GM12872 (cell line): ENCODE data around the gene STX11.

Source experiments
- TF ChIP-seq, protein P1 (sequence below): IDR thresholded peaks from 3 replicates; pipeline ENCODE4 v1.5.1; 2011; ENCODE audit warnings: low read depth, mild to moderate bottlenecking, low read length, moderate library complexity; ENCODE audit not compliant: insufficient read depth

The STX11 gene

DNA sequence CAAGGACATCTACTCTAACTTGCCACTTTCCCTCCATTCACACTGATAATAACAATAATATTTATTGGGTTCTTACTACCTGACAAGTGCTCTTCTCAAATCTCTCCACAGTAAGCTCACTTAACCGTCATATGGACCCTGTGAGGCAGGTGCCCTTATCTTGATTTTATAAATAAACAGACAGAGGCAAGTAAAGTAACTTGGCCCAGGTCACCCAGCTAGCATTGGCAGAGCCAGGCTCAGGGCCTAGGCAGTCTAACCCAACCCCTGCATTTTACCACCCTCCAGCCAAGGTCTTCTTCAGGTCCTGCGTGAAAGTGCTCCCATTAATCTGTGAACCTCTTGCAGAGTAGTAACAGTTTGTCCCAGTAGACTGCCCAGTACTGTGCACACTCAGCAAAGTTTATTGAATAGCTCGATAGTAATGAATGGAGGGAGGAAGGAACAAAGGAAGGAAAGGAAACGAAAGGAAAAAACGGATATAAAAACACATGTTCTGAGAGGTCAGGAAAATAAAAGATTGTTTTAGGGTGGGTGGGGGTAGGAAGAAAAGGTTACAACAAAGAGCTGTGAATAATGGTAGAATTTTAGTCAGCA is 17.0 kb upstream of the STX11 start:
- TF ChIP-seq, protein P1, sequence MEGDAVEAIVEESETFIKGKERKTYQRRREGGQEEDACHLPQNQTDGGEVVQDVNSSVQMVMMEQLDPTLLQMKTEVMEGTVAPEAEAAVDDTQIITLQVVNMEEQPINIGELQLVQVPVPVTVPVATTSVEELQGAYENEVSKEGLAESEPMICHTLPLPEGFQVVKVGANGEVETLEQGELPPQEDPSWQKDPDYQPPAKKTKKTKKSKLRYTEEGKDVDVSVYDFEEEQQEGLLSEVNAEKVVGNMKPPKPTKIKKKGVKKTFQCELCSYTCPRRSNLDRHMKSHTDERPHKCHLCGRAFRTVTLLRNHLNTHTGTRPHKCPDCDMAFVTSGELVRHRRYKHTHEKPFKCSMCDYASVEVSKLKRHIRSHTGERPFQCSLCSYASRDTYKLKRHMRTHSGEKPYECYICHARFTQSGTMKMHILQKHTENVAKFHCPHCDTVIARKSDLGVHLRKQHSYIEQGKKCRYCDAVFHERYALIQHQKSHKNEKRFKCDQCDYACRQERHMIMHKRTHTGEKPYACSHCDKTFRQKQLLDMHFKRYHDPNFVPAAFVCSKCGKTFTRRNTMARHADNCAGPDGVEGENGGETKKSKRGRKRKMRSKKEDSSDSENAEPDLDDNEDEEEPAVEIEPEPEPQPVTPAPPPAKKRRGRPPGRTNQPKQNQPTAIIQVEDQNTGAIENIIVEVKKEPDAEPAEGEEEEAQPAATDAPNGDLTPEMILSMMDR, result no peak

DNA sequence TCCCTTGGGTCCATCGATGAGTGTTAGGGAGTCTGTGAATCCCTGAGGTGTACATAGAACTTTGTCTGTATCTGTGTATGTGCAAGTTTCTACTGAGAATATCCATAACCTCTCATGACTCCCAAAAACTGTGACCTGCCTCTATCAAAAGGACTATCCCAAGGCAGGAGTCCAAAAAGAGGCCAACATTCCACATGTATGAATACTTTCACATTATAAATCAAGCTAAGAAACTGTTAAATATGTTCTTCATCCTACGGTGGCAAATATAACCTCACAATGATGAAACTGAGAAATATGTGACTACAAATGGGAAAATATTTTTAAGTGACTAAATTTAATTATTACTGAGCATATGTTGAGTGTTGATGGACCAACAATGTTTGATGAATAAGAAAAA is 16.1 kb upstream of the STX11 start:
- TF ChIP-seq, protein P1, result no peak

DNA sequence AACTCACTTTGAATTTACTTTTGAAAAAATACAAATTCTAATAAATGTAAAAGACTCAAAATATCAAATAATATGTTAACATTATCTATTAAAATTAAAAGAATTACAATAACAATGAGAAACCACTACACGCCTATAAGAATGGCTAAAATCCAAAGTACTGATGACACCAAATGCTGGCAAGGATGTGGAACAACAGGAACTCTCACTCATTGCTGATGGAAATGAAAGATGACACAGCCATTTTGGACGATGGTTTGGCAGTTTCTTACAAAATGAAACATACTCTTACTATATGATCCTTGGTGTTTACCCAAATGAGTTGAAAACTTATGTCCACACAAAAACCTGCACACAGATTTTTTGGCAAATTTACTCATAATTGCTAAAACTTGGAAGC is 15.6 kb upstream of the STX11 start:
- TF ChIP-seq, protein P1, result no peak

DNA sequence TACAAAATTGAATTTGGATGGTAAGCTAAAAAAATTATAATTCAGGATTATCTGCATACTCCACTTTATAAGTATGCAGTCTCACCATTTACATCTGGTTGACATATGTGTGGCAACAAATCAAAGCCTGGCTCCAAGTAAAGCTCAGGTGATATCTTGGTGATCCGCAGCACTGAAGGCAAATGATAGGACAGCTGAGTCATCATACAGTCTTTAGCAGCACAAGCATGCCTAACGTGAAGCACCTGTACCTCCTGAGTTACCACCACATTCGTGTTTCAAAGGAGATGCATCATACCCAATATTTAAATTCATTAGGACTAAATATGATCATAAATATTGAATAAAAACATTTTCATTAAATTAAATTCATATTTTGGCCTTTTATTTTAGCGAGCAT is 11.8 kb upstream of the STX11 start:
- TF ChIP-seq, protein P1, result no peak

DNA sequence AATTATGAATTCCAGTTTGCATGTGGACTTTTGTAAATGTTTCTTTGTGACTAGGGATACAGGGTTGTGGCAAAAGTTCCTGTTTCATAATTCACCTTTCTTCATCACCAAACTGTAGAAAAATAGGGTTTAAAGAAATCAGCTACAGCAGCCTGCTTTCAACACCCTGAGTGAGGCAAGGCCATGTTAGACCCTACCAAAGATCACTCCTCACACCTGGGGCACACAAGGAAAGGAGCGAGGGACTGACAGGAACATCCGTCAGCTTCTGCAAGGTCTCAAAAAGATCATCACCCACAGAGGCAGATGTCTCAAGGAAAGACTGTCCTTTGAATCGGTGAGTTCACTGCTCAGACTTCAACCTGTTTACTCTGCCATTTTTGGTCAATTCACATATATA is 10.5 kb upstream of the STX11 start:
- TF ChIP-seq, protein P1, result no peak

DNA sequence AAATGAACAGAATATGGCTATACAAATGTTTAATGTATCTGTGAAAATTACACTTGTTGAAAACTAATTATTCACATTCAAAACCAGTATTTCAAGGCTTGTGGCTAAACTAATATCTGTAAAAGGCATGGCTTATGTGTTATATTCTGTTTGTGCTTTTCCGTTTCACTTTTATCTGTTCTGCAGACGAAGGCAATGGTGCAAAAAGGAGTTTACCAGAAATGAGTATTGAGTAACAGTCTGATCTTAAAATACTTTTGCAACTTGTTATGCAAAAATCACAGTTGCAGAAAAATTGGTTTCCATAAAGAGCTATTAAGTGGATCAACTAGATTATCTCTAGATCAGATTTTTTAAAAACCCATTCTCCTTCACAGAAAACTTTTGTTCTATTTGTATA is 9.4 kb upstream of the STX11 start:
- TF ChIP-seq, protein P1, result no peak

DNA sequence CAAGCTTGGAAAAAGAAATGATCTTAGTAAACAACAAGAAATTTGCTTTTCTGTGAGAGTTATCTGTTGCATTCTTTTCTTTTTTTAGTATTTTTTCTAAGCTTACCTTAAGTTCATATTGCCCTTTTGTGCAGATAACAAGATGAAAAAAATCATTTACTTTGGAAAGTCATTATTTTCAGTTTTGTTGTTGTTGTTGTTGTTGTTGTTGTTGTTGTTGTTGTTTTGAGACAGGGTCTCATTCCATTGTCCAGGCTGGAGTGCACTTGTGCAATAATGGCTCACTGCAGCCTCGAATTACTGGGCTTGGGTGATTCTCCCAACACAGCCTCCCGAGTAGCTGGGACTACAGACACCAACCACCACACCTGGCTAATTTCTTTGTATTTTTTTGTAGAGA is 8.8 kb upstream of the STX11 start:
- TF ChIP-seq, protein P1, result no peak
